ENCODE data around the gene RIMS4. TPM values are rescaled to one million over a fixed set of nuclear protein-coding genes. Genes with fewer than 3 reads are reported as not detected.

RIMS4 gene
- total RNA-seq, 3 donors from 2014 or later = 0.66 to 1.8 (median 0.96) TPM

- intact Hi-C loops (cut with DNase I; ENCODE audit: low total_unique reads) = loop anchor here (5.0 kb wide), 1 partner anchor 44 kb away; no protein-coding TSS in a partner anchor
- Histone ChIP-seq H3K36me3 (no peaks in the 10 kb centered on the region), H3K9me3 (no peaks in the 10 kb centered on the region), H3K4me1 (no peaks in the 10 kb centered on the region), H3K4me3 (no peak overlapping the region), H3K27me3 (no peaks in the 10 kb centered on the region), H3K27ac (no peak overlapping the region)
- no peak for TF ChIP-seq POLR2A (IDR thresholded peaks at IDR 0.05)
- no peak for TF ChIP-seq POLR2AphosphoS5 (IDR thresholded peaks at IDR 0.05)
- TF ChIP-seq, protein P1, sequence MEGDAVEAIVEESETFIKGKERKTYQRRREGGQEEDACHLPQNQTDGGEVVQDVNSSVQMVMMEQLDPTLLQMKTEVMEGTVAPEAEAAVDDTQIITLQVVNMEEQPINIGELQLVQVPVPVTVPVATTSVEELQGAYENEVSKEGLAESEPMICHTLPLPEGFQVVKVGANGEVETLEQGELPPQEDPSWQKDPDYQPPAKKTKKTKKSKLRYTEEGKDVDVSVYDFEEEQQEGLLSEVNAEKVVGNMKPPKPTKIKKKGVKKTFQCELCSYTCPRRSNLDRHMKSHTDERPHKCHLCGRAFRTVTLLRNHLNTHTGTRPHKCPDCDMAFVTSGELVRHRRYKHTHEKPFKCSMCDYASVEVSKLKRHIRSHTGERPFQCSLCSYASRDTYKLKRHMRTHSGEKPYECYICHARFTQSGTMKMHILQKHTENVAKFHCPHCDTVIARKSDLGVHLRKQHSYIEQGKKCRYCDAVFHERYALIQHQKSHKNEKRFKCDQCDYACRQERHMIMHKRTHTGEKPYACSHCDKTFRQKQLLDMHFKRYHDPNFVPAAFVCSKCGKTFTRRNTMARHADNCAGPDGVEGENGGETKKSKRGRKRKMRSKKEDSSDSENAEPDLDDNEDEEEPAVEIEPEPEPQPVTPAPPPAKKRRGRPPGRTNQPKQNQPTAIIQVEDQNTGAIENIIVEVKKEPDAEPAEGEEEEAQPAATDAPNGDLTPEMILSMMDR (IDR thresholded peaks at IDR 0.05) = no peak
- no peak for DNase-seq (ENCODE audit: low spot score in 2 of 2)
These were observed 78.7 kb downstream of the RIMS4 start for GRCh38 chr20:44731657-44732056.

GRCh38 chr20:44730441-44730840 lies 79.9 kb downstream of the RIMS4 start:
- TF ChIP-seq POLR2A (IDR thresholded peaks at IDR 0.05) = no peak
- Histone ChIP-seq H3K36me3 (no peaks in the 10 kb centered on the region), H3K9me3 (no peaks in the 10 kb centered on the region), H3K27me3 (no peaks in the 10 kb centered on the region), H3K4me3 (no peak overlapping the region), H3K27ac (no peak overlapping the region), H3K4me1 (no peaks in the 10 kb centered on the region)
- intact Hi-C loops (cut with DNase I; ENCODE audit: low total_unique reads) = loop anchor here (5.0 kb wide), 1 partner anchor 43 kb away; no protein-coding TSS in a partner anchor
- DNase-seq (ENCODE audit: low spot score in 2 of 2) = no peak

DNA sequence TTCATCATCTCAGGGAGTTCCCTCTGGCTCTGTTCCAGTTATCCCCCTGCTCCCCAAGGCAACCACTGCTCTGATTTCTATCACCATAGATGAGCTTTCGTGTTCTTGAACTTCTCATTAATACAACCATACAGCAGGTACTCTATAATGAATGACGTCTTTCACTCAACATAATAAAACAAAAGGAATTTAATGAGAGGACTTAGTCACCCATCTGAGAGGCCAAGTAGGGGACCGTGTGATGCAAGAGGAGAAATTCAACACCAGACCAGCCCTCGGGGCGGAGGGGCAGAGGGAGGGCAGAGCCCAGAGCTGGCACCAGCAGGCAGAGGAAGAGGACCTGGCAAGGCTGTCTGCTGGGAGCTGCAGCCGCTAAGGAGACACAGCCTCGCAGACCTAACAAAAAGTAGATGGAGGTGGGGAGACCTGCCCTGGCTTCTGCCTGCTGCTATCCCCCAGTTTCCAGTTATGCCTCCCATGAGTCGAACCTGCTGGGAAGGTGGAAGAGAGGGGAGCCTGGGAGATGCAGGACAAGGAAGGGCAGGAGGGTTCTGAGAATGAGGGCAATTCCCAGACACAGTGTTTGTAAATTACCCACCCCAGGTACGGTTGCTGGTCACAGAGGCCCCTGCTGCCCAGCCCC lies 81.4 kb downstream of the RIMS4 start:
- Histone ChIP-seq H3K27me3 (no peaks in the 10 kb centered on the region), H3K27ac (no peak overlapping the region), H3K4me1 (no peaks in the 10 kb centered on the region), H3K36me3 (no peaks in the 10 kb centered on the region), H3K4me3 (no peak overlapping the region), H3K9me3 (no peaks in the 10 kb centered on the region)
- peak; percentile 79 to 83 for DNase-seq (ENCODE audit: low spot score in 2 of 2)
- intact Hi-C loops (cut with DNase I; ENCODE audit: low total_unique reads) = no loop called here
- peak in 2 of 3 donors; percentile 55 to 65 for TF ChIP-seq POLR2AphosphoS5 (IDR thresholded peaks at IDR 0.05)
- TF ChIP-seq POLR2A (IDR thresholded peaks at IDR 0.05) = no peak
- TF ChIP-seq, protein P1 (IDR thresholded peaks at IDR 0.05) = no peak

GRCh38 chr20:44727651-44728050 lies 82.7 kb downstream of the RIMS4 start:
- intact Hi-C loops (cut with DNase I; ENCODE audit: low total_unique reads) = no loop called here
- Histone ChIP-seq H3K4me1 (no peaks in the 10 kb centered on the region), H3K27me3 (no peaks in the 10 kb centered on the region), H3K36me3 (no peaks in the 10 kb centered on the region), H3K27ac (no peak overlapping the region), H3K9me3 (no peaks in the 10 kb centered on the region), H3K4me3 (no peak overlapping the region)
- no peak for DNase-seq (ENCODE audit: low spot score in 2 of 2)
- TF ChIP-seq POLR2AphosphoS5 (IDR thresholded peaks at IDR 0.05) (no peak), POLR2A (IDR thresholded peaks at IDR 0.05) (no peak)
- TF ChIP-seq, protein P1 (IDR thresholded peaks at IDR 0.05) = no peak

DNA sequence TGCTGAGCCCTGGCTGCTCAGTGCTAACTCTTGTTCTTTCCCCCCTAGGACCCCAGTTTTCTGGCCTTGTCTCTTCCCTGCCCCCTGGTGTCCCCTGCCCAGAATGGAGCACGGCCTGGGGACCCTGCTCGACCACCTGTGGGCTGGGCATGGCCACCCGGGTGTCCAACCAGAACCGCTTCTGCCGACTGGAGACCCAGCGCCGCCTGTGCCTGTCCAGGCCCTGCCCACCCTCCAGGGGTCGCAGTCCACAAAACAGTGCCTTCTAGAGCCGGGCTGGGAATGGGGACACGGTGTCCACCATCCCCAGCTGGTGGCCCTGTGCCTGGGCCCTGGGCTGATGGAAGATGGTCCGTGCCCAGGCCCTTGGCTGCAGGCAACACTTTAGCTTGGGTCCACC lies 83.3 kb downstream of the RIMS4 start:
- DNase-seq (ENCODE audit: low spot score in 2 of 2) = no peak
- no peaks in the 10 kb centered on the region for H3K9me3 ChIP-seq
- no peaks in the 10 kb centered on the region for H3K4me1 ChIP-seq
- TF ChIP-seq POLR2AphosphoS5 (IDR thresholded peaks at IDR 0.05) (no peak), POLR2A (IDR thresholded peaks at IDR 0.05) (no peak)
- TF ChIP-seq, protein P1 (IDR thresholded peaks at IDR 0.05) = no peak
- no peak overlapping the region for H3K27ac ChIP-seq
- H3K4me3 ChIP-seq = no peak overlapping the region
- intact Hi-C loops (cut with DNase I; ENCODE audit: low total_unique reads) = no loop called here
- no peaks in the 10 kb centered on the region for H3K36me3 ChIP-seq
- no peaks in the 10 kb centered on the region for H3K27me3 ChIP-seq
